GM21825 (cell line): ENCODE data around the gene PLCL2.

Experiments
- ATAC-seq: cut with Tn5 transposase; IDR thresholded peaks from one replicate; pipeline ENCODE4 v1.9.1; 2021; ENCODE audit warnings: mild to moderate bottlenecking, moderate library complexity; ENCODE audit not compliant: unreplicated experiment

PLCL2 gene

GRCh38 chr3:17038141-17038540 is 153.4 kb downstream of the PLCL2 start:
- ATAC-seq, result no peak

GRCh38 chr3:17038900-17039553 is 154.3 kb downstream of the PLCL2 start:
- ATAC-seq, result no peak

GRCh38 chr3:17039594-17039993 is 154.8 kb downstream of the PLCL2 start:
- ATAC-seq, result no peak

DNA sequence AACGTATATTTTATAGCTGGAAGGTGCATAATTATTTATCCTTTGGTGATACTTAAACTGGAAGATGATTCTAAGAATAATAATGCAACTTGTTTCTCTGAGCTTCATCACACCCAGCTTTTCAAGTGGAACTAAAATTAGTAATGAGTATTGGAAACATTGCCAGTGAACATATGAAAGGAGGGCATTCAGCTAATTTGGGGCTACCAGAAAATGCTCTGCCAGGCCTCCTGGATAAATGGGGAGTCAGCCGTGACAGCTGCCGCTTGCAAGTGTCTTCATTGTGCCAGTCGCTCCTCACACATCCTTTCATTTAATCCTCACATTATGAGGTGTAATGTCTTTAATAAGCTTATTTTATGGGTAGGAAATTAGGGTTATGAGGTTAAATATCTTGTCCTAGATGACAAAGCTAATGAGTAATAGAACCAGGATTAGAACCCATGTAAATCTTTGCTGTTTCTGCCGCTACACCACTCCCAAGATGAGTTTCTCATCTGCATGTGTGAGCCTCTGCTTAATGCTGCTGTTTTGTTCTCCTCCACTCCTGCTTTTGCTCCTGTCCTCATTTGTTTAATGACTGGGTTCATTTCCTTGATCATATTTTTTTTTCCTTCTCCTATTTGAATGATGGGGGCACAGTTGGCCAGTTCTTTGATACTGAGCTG is 155.7 kb downstream of the PLCL2 start:
- no peak for ATAC-seq

DNA sequence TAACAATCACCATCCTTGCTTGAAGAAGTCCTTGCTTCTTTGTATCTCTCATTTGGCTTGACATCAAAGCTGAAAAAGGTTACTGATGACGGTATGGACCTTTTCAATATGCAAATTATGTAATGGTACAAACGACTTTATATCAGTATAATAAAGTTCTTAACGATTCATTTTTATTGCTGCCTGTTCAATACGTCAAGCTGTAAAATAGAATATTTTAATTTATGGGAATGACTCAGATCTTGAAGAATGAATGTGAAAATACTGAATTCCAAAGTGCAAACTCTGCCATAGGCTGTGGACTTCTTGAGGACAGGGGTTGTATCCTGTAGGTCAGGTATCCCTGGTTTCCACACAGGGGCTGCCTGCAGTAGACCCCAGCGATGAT is 156.2 kb downstream of the PLCL2 start:
- no peak for ATAC-seq

GRCh38 chr3:17044855-17045254 is 160.1 kb downstream of the PLCL2 start:
- ATAC-seq, result peak; percentile 85

DNA sequence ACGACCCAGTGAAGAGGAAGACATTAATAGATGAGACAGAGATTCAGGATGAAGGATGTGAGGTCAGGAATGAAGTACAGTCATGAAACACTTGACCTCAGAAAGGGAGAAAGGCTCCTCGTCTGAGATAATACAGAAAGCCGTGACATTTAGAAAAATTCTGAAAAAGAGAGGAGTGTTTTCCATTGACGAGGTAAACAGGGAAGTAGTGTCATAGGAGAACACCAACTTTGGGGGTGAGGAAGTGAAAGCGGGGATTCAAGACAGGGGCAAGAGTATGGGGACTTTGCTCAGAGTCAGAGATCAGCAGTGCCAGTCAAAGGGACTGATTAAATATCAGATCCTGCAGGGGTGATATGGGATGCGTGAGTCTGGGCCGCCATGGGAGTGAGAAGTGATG is 160.9 kb downstream of the PLCL2 start:
- no peak for ATAC-seq

DNA sequence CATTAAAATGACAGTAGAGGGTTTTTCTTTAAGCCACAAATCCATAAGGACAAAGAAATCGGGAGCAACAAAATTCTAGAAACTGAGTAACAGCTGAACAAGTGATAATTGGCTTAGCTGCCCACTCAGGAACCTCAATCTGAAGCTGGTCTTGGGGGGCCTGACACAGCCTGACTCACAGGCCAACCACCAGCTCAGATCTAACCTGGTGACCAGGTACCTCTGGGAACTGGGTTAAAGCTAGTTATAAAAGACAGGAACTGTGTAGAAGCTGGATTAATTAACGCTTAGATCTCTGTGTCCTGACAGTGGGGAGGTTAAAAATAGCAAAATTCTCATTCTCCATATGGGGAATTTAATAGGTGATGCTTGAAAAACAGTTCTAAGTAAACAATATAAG is 161.9 kb downstream of the PLCL2 start:
- ATAC-seq, result no peak

DNA sequence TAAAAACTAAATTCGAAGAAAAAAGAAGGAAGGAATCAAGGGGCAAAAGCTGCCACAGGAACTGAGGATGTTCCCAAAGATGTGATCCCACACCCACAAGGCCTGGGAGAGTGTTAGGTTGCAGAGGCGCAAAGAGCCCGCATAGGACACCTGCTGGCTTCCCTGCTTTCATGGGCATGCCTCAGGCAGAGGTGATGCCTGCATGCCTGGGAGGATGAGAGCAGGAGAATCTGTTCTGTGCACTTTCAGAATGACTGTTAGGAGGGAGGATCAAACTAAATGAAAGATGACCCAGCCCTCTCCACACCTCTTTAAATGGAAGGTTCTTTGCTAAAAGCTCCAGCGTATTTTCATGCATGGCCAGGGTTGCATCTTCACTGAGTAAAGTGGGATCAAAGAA is 162.4 kb downstream of the PLCL2 start:
- no peak for ATAC-seq

DNA sequence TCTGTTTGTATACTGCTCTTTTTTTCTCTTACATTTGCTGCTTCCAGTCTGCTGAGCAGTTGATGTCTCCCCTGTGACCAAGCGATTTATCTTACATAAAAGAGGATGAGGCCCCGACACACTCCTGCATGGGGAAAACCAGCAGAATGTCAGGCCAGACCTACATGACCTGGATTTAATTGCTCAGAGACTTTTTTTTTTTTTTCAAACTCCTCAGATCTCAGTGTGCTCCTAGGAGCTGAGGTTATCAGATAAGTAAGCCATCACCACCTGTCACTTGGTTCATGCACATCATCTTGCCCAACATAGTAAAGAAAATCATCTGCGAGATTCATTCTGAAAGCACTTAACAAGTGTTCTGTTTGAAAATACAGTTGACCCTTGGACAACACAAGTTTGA is 163.1 kb downstream of the PLCL2 start:
- ATAC-seq, result no peak

- no peak for ATAC-seq
Observed at GRCh38 chr3:17050071-17050470, 165.3 kb downstream of the PLCL2 start.

DNA sequence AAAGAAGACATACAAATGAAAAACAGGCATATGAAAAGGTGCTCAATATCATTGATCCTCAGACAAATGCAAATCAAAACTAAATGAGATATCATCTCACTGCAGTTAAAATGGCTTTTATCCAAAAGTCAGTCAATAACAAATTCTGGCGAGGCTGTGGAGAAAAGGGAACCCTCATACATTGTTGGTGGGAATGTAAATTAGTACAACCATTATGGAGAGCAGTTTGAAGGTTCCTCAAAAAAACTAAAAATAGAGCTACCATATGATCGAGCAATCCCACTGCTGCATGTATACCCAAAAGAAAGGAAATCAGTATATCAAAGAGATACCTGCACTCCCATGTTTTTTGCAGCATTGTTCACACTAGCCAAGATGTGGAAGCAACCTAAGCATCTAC is 165.8 kb downstream of the PLCL2 start:
- no peak for ATAC-seq

GRCh38 chr3:17052363-17052762 is 167.6 kb downstream of the PLCL2 start:
- ATAC-seq, result no peak

DNA sequence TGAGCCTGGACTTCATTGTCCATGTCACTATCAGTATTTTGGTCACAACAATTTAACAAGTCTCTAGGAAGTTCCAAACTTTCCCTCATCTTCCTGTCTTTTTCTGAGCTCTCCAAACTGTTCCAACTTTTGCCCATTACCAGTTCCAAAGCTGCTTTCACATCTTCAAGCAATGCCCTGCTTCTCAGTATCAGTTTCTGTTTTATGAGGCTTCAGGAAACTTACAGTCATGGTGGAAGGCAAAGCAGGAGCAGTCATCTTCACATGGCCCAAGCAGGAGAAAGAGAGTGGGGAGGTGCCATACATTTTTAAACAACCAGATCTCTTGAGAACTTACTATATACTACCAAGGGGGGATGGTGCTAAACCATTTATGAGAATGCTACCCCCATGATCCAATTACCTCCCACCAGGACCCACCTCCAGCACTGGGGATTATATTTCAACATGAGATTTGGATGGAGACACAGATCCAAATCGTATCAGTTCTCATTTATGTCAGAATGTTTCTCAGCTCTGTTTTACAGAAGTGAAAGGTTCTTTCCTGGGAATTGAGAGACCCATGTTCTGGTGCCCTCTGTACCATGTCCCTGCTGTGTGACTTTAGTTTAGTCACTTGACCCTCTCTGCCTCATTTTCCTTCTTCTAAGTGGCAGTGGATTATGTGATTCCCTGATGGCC is 169.7 kb downstream of the PLCL2 start:
- no peak for ATAC-seq

DNA sequence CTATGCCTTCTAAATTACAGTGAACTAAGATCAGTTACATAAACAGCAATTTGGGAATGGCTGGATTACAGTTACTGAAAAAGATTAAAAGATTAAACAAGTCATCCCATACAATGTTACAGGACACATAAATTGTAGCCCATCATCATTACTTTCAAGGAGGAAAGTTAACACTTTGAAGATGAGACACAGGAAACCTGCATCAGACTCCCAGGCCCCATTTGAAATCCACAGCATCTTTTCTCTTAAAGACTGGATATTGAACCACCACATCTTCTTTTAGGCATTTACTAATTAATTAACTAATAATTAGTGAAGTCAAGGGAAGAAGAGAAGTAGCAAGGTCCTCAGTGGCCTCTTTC is 170.2 kb downstream of the PLCL2 start:
- no peak for ATAC-seq

DNA sequence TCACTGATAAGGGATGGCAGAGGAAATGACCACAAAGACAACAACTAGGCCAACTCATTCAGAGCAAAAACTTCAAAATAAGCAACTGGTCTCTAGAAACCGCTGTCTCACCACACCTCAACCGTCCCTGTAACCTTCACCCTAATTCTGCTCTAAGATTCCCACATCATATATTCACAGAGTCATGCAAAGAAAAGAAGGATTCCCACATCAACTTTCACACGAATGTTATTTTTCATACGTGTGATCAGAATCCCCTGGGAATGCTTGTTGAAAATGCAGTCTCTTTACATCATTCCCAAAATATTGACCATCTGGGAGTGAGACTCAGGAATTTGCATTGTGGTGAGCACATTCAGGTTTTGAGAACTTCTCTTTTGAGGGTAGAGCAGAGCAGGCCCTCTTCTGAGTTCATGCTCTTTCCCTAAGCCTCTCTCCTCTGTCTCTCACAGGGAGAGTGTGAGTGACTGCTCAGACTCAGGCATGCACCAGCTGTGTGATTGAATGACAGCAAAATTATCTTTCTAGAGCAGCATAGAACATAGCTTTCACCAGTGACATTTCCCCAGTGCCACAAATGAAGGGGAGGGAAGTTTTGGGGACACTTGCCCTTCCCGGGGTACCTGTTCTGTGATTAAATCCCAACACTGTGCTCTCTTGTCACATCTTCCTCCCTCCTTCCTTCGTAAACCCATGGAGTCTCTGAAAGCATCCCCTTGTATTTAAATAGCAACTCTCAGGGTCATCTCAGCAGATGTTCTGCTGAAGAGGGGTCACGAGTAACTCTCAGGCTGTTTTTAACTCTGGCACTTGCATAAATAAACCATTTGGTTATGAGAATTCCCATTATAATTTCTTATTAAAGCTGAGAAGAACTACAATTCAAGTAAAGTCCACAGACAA is 170.9 kb downstream of the PLCL2 start:
- ATAC-seq, result no peak

DNA sequence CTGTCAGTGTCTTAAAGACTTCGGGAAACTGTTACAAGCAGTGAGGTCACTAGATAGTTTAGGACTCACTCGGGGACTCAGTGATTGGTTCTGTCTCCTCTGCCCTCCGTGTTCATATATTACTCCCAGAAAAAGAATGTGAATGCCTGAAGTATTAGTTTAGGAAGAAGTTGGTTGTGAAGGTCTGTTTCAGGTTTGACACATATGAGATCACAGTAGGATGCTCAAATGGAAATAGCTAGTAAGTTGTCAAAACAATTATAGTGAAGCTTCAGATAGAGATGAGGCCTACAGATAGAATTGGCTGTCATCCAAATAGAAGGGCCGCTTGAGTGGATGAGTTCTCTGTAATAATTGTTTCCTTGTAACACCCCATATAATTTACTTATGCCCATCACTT is 172.6 kb downstream of the PLCL2 start:
- ATAC-seq, result no peak

DNA sequence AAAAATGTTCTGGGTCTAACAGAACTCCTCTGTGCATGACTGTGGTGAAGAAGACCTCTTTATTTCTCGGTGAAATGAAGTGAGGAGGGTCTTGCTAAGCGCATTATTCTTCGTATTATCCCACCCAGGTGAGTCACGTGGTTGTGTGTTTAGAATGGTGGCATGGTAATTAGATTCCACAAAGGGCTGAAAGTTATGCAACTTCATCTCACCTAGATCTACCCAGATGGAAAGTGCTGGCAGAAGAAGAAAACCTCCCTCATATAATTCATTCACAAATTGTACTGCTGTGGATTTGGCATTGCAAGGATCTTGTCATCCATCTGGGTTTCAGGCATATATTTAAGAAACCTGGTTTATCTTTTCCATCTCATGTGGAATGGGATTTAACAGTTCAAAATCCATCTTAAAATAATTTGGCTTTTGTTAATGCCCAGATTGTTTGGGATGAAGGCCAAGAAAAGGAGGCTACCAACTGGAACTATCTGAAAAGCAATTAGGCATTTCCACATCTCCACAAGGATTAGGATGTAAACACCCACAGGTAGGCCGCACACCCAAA is 175.3 kb downstream of the PLCL2 start:
- ATAC-seq, result no peak

DNA sequence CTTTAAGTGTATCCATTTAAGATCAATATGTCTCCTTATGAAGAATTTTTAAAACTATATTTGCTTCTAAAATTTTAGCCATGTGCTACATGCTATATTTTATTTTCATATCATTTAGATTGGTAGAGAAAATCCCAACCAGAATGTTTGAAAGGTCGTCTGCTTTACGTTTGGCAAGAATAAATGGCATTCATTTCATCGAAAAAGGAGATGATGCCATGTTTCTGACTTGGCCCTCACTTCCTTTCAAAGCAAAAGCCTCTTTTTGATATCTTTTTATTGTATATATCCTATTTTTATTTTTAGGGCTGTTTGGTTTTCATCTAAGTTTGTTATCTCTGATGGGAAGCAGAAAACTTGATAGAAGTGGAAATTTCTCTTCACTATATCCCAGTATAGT is 176.2 kb downstream of the PLCL2 start:
- ATAC-seq, result no peak

DNA sequence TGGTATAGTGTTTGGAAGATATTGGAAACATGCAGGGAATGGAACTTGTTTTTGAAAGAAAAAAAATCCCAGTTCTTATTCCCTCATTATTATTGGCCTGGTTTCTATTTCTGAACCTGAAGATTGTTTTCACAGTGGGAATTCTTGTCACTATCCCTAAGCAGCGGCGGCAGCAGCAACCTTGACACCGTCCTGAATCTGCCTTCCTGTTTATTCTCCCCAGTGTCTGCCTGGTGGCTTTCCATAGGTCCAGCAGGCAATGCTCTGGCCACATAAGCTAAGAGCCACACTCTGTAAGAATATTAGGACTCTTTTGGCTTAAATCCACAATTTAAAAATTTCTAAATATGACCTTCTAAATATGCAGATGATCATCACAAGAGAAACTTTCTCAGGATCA is 178.0 kb downstream of the PLCL2 start:
- no peak for ATAC-seq

DNA sequence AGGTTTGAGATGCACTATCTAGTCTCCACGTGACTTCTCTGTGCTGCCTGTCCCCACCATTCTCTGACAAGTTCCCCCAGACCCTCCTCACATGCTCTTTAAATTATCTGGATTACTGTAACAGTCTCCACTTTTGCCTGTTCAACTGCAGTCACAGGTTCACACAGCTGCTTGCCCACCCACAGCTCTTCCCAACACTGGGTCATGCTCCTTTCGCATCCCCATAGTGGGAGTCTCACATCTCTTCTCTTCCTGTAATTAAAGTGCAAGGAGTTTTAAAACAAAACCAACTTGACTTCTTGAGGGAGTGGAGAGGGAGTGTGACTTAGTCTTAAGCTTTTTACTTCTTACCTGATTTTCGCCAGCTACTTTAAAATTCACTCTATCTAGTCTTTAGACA is 178.8 kb downstream of the PLCL2 start:
- ATAC-seq, result no peak
